CD14-positive monocyte (primary cell): ENCODE data around the gene FASN. TPM values are rescaled to one million over a fixed set of nuclear protein-coding genes. Genes with fewer than 3 reads are reported as not detected.

ENCODE experiments used
- DNase-seq, 3 donors: peaks; one replicate each; pipeline ENCODE4 v3.0.0-alpha.2; 2011 to 2022
- H2AFZ ChIP-seq: 2 replicates; pipeline ENCODE4 v1.6.0; 2012; ENCODE audit warnings: mild to moderate bottlenecking, low read depth, low read length, inconsistent platforms; ENCODE audit not compliant: insufficient read depth, poor library complexity, severe bottlenecking
- H3K27ac ChIP-seq, 2 donors: 1 replicate in 1 of 2; 2 replicates in 1 of 2; pipeline ENCODE4 v1.5.1; 2012 to 2013; ENCODE audit warnings: low read length in 2 of 2, control low read depth in 1 of 2, inconsistent platforms in 1 of 2, low read depth in 1 of 2, mild to moderate bottlenecking in 1 of 2
- H3K27me3 ChIP-seq, 2 donors: one replicate each; pipeline versions ENCODE4 v1.6.0 to v1.6.1; 2011 to 2013; ENCODE audit warnings: low read length in 2 of 2; ENCODE audit not compliant: control insufficient read depth in 2 of 2, insufficient read depth in 2 of 2
- H3K36me3 ChIP-seq, 2 donors: replicated peaks in 1 of 2; 1 replicate in 1 of 2; 2 replicates in 1 of 2; pipeline versions ENCODE4 v1.5.1 to v1.6.1; 2012 to 2013; ENCODE audit warnings: low read length in 2 of 2, control low read depth in 1 of 2, inconsistent platforms in 1 of 2, mild to moderate bottlenecking in 1 of 2; ENCODE audit not compliant: insufficient read depth in 2 of 2, control insufficient read depth in 1 of 2
- H3K4me1 ChIP-seq, 2 donors: 1 replicate in 1 of 2; 2 replicates in 1 of 2; pipeline versions ENCODE4 v1.5.1 to v1.6.1; 2012 to 2013; ENCODE audit warnings: low read length in 2 of 2, control low read depth in 1 of 2, inconsistent platforms in 1 of 2, mild to moderate bottlenecking in 1 of 2, moderate library complexity in 1 of 2; ENCODE audit not compliant: insufficient read depth in 2 of 2, control insufficient read depth in 1 of 2
- H3K4me2 ChIP-seq: replicated peaks from 2 replicates; pipeline ENCODE3; 2012; ENCODE audit warnings: low read length, moderate library complexity, mild to moderate bottlenecking; ENCODE audit not compliant: poor library complexity, severe bottlenecking; ENCODE audit errors: extremely low read depth
- H3K4me3 ChIP-seq, 3 experiments: fragments of 200-600 bp in 1 of 3; sonication (generic) in 1 of 3; replicated peaks in 1 of 3; 1 replicate in 2 of 3; 2 replicates in 1 of 3; pipeline ENCODE4 v1.5.1; 2011 to 2013; ENCODE audit warnings: low read length in 3 of 3, mild to moderate bottlenecking in 3 of 3, control low read depth in 2 of 3, low read depth in 2 of 3, inconsistent platforms in 1 of 3, moderate library complexity in 1 of 3
- H3K79me2 ChIP-seq: 2 replicates; pipeline ENCODE4 v1.6.0; 2012; ENCODE audit warnings: mild to moderate bottlenecking, control low read depth, inconsistent platforms, low read length, moderate library complexity; ENCODE audit not compliant: insufficient read depth
- H3K9ac ChIP-seq: 2 replicates; pipeline ENCODE4 v1.6.0; 2017; ENCODE audit warnings: low read length, mild to moderate bottlenecking; ENCODE audit not compliant: insufficient read depth, poor library complexity, severe bottlenecking
- H3K9me3 ChIP-seq, 2 donors: replicated peaks in 1 of 2; 1 replicate in 1 of 2; 2 replicates in 1 of 2; pipeline versions ENCODE4 v1.5.1 to v1.6.1; 2012 to 2013; ENCODE audit warnings: low read length in 2 of 2, control low read depth in 1 of 2; ENCODE audit not compliant: control insufficient read depth in 1 of 2, insufficient read depth in 1 of 2
- H4K20me1 ChIP-seq: 2 replicates; pipeline ENCODE4 v1.6.0; 2012; ENCODE audit warnings: mild to moderate bottlenecking, low read length, control low read depth, moderate library complexity; ENCODE audit not compliant: insufficient read depth
- H3K27ac Mint-ChIP-seq, 7 donors: one replicate each; pipeline ENCODE4 v1.8.0; 2020; ENCODE audit warnings: mild to moderate bottlenecking in 7 of 7, mixed read lengths in 7 of 7, moderate library complexity in 6 of 7, inconsistent platforms in 2 of 7
- H3K27me3 Mint-ChIP-seq, 3 donors: one replicate each; pipeline ENCODE4 v1.8.0; 2021 to 2022; ENCODE audit warnings: low read depth in 3 of 3, mild to moderate bottlenecking in 3 of 3, mixed read lengths in 3 of 3, moderate library complexity in 3 of 3, inconsistent platforms in 1 of 3
- H3K36me3 Mint-ChIP-seq, 2 donors: one replicate each; pipeline ENCODE4 v1.8.0; 2020; ENCODE audit warnings: mixed read lengths in 2 of 2, inconsistent platforms in 1 of 2, mild to moderate bottlenecking in 1 of 2
- H3K4me1 Mint-ChIP-seq: one replicate; pipeline ENCODE4 v1.8.0; 2020; ENCODE audit warnings: mild to moderate bottlenecking, mixed read lengths
- H3K4me3 Mint-ChIP-seq, 2 donors: one replicate each; pipeline ENCODE4 v1.8.0; 2020; ENCODE audit warnings: mild to moderate bottlenecking in 2 of 2, mixed read lengths in 2 of 2, moderate library complexity in 1 of 2
- H3K9me3 Mint-ChIP-seq, 7 donors: one replicate each; pipeline ENCODE4 v1.8.0; 2020 to 2022; ENCODE audit warnings: mixed read lengths in 7 of 7, mild to moderate bottlenecking in 6 of 7, moderate library complexity in 6 of 7, inconsistent platforms in 2 of 7
- WGBS: methylation state at CpG from one replicate; pipeline ENCODE4 v1.1.5; 2013; ENCODE audit warnings: missing lambda C conversion rate; ENCODE audit not compliant: insufficient coverage; 5-methylcytosine and 5-hydroxymethylcytosine counted together
- intact Hi-C, 2 donors: fragments of 100-400 bp; cut with micrococcal nuclease; formaldehyde crosslinking; loops; one replicate each; pipeline versions ENCODE4 v1.15.0 to v1.15.1; 2023
- polyA plus RNA-seq, 3 donors: library from polyadenylated mRNA; depleted of rRNA in 1 of 3; unstranded in 2 of 3; stranded (reverse) in 1 of 3; fragments of 300-500 nt in 2 of 3; fragments of >200 nt in 1 of 3; fragmentation: Illumina TruSeq in 2 of 3; gene quantifications; 1 replicate in 2 of 3; 2 replicates in 1 of 3; pipeline ENCODE4 v1.2.3, GENCODE V29; 2012 to 2021
- TF ChIP-seq, protein P1 (sequence below): fragments of 200-600 bp; IDR thresholded peaks from one replicate; pipeline ENCODE4 v1.8.0; 2022; ENCODE audit warnings: antibody characterized with exemption, mild to moderate bottlenecking

FASN gene
- polyA plus RNA-seq, 3 donors = 0.08 to 8.4 (median 0.13) TPM

DNA sequence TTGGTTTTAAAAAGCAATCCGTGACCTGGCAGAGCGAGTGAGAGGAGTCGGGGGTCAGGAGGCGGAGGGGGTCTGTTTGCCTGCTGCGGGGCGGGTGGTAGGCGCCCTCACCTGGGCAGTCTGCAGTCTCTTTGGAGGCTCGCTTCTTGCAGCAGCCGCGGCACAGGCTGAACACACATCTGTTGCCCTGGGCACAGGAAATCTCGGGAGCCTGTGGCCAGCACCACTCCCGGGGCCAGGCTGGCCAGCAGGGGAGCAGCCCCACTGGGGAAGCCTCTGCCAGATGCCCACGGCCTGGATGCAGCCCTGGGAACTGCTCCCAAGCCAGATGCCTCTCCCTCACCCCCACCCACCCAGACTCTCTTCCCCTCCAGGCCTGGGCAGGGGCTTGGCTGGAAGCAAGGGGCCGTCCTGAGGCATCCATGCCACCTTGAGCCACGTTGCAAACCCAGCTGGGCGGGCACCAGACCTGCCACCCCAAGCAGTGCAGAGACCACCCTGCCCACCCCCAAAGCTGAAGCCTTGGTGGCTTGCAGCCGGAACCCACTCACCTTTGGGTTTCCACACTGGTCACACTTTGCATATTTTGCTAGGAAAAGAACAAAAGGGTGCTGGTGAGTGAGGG is 39.7 kb downstream of the FASN start:
- Histone ChIP-seq H4K20me1 (peaks cover 15% of the 10 kb centered on the region), H3K27me3 (no peaks in the 10 kb centered on the region), H3K36me3 (peaks cover 95 to 96% of the 10 kb centered on the region in 2 donors), H2AFZ (no peak overlapping the region), H3K4me2 (no peak overlapping the region), H3K9ac (no peak overlapping the region), H3K4me1 (peaks cover 0 to 3% of the 10 kb centered on the region in 2 donors), H3K4me3 (no peak overlapping the region), H3K27ac (no peak overlapping the region), H3K9me3 (no peaks in the 10 kb centered on the region), H3K79me2 (peaks cover 8% of the 10 kb centered on the region)
- intact Hi-C loops = no loop called here
- Mint-ChIP-seq H3K4me3 (no peak overlapping the region), H3K9me3 (no peaks in the 10 kb centered on the region), H3K27ac (no peak overlapping the region), H3K27me3 (no peaks in the 10 kb centered on the region), H3K4me1 (peaks cover 3% of the 10 kb centered on the region), H3K36me3 (peaks cover 36 to 79% of the 10 kb centered on the region in 2 donors)
- no peak for DNase-seq
- 85% methylated on average over 17 of the region's 17 CpGs for WGBS
- TF ChIP-seq, protein P1, sequence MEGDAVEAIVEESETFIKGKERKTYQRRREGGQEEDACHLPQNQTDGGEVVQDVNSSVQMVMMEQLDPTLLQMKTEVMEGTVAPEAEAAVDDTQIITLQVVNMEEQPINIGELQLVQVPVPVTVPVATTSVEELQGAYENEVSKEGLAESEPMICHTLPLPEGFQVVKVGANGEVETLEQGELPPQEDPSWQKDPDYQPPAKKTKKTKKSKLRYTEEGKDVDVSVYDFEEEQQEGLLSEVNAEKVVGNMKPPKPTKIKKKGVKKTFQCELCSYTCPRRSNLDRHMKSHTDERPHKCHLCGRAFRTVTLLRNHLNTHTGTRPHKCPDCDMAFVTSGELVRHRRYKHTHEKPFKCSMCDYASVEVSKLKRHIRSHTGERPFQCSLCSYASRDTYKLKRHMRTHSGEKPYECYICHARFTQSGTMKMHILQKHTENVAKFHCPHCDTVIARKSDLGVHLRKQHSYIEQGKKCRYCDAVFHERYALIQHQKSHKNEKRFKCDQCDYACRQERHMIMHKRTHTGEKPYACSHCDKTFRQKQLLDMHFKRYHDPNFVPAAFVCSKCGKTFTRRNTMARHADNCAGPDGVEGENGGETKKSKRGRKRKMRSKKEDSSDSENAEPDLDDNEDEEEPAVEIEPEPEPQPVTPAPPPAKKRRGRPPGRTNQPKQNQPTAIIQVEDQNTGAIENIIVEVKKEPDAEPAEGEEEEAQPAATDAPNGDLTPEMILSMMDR = no peak

DNA sequence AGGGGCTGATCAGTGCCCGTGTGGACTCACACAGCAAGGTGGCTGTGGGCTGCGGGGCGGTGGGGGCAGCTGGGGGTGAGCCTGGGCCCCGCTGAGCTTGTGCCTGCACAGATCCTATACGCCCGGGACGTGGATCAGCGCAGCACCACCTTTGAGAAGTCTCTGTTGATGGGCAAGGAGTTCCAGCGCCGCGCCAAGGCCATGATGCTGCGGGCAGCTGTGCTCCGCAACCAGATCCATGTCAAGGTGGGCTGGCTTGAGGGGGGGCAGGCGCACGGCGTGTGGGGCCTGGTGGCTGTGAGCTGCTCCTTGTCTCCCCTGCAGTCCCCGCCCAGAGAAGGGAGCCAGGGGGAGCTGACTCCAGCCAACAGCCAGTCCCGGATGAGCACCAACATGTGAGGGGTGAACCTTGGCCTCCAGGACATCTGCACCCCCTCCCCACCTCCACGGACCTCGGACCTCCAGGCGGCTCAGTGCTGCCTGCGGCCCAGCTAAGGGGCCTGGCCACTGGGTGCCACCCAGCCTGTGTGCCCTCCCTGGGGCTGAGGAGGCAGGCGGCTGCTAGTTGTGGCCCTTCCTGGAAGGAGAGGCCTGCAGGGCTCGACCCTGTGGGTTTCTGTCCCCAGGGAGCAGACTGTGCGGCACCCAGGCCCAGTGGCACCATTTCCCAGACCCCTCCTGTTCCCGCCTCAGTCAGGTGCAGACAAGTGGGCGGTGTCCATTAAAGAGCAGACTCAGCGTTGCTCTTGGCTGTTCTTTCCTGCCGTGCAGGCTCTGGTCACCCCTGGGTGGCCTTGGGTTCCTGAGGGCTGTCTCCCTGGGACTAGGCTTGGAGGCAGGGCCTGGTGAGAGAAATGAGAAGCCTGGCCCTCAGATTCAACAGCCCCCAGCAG is 41.1 kb downstream of the FASN start:
- no peak overlapping the region for H3K4me3 Mint-ChIP-seq
- H2AFZ ChIP-seq = no peak overlapping the region
- TF ChIP-seq, protein P1 = no peak
- no peak overlapping the region for H3K27ac ChIP-seq
- H3K27me3 ChIP-seq = no peaks in the 10 kb centered on the region
- no peaks in the 10 kb centered on the region for H3K9me3 ChIP-seq
- H3K36me3 ChIP-seq = peaks cover 82 to 84% of the 10 kb centered on the region in 2 donors
- H3K9ac ChIP-seq = no peak overlapping the region
- 94% methylated on average over 28 of the region's 29 CpGs for WGBS
- no peak overlapping the region for H3K4me3 ChIP-seq
- peaks cover 27% of the 10 kb centered on the region for H4K20me1 ChIP-seq
- intact Hi-C loops = no loop called here
- no peaks in the 10 kb centered on the region for H3K9me3 Mint-ChIP-seq
- H3K79me2 ChIP-seq = peaks cover 21% of the 10 kb centered on the region
- no peaks in the 10 kb centered on the region for H3K27me3 Mint-ChIP-seq
- H3K4me1 ChIP-seq = peaks cover 12 to 16% of the 10 kb centered on the region in 2 donors
- DNase-seq = no peak
- no peak overlapping the region for H3K4me2 ChIP-seq
- H3K4me1 Mint-ChIP-seq = peaks cover 9% of the 10 kb centered on the region
- peaks cover 33 to 78% of the 10 kb centered on the region in 2 donors for H3K36me3 Mint-ChIP-seq
- H3K27ac Mint-ChIP-seq = peak overlapping the region in 1 of 7 donors; percentile 22
